ENCODE results near the gene SHROOM2. TPM values are rescaled to one million over a fixed set of nuclear protein-coding genes. Genes with fewer than 3 reads are reported as not detected.

Gene SHROOM2
- polyA plus RNA-seq, 1 donor (not counting 4 experiments of a cell fraction or from before 2014, with no cell fraction given): 3.3 TPM

GRCh38 chrX:9958183-9958582 is 172.0 kb downstream of the SHROOM2 start:
- Histone ChIP-seq H3K4me3 (ENCODE audit: control insufficient read depth in 2 of 3, extremely low read depth in 1 of 3, insufficient read depth in 2 of 3, low read depth in 1 of 3, low read length in 3 of 3) (no peak overlapping the region), H3K4me2 (ENCODE audit: control insufficient read depth, extremely low read depth, insufficient read depth, low read depth, low read length) (no peak overlapping the region), H3K27me3 (ENCODE audit: control insufficient read depth, extremely low read depth, insufficient read depth, low read length) (no peaks in the 10 kb centered on the region), H4K20me1 (ENCODE audit: control insufficient read depth, extremely low read depth, insufficient read depth, low read length) (no peaks in the 10 kb centered on the region), H3K4me1 (ENCODE audit: control insufficient read depth, extremely low read depth, insufficient read depth, low read length) (no peaks in the 10 kb centered on the region), H3K36me3 (ENCODE audit: control insufficient read depth in 2 of 2, extremely low read depth in 1 of 2, insufficient read depth in 2 of 2, low read length in 2 of 2) (no peaks in the 10 kb centered on the region), H2AFZ (ENCODE audit: control insufficient read depth, low read length) (no peak overlapping the region), H3K9me3 (ENCODE audit: control insufficient read depth, low read depth, low read length) (no peaks in the 10 kb centered on the region), H3K9ac (ENCODE audit: control insufficient read depth, extremely low read depth, insufficient read depth, low read length) (no peak overlapping the region), H3K9me1 (ENCODE audit: control insufficient read depth, extremely low read depth, insufficient read depth, low read length) (no peaks in the 10 kb centered on the region), H3K27ac (ENCODE audit: control insufficient read depth, insufficient read depth, low read length) (no peak overlapping the region), H3K79me2 (ENCODE audit: control insufficient read depth, insufficient read depth, low read length) (no peaks in the 10 kb centered on the region)
- DNase-seq (ENCODE audit: low read depth, low spot score) (no peak), FAIRE-seq (no peak)
- TF ChIP-seq, protein P1, sequence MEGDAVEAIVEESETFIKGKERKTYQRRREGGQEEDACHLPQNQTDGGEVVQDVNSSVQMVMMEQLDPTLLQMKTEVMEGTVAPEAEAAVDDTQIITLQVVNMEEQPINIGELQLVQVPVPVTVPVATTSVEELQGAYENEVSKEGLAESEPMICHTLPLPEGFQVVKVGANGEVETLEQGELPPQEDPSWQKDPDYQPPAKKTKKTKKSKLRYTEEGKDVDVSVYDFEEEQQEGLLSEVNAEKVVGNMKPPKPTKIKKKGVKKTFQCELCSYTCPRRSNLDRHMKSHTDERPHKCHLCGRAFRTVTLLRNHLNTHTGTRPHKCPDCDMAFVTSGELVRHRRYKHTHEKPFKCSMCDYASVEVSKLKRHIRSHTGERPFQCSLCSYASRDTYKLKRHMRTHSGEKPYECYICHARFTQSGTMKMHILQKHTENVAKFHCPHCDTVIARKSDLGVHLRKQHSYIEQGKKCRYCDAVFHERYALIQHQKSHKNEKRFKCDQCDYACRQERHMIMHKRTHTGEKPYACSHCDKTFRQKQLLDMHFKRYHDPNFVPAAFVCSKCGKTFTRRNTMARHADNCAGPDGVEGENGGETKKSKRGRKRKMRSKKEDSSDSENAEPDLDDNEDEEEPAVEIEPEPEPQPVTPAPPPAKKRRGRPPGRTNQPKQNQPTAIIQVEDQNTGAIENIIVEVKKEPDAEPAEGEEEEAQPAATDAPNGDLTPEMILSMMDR (optimal IDR thresholded peaks at IDR 0.05 in 1 of 3, IDR thresholded peaks at IDR 0.05 in 1 of 3, conservative IDR thresholded peaks at IDR 0.05 in 1 of 3; ENCODE audit: extremely low read depth in 1 of 3, insufficient read depth in 2 of 3, low read length in 3 of 3): no peak
- TF ChIP-seq EZH2 (IDR thresholded peaks at IDR 0.05; ENCODE audit: low read length): no peak
- dilution Hi-C loops (cut with MboI; ENCODE audit: extremely low pct_ligation_motif_present, low sequenced_read_pairs): no loop called here

DNA sequence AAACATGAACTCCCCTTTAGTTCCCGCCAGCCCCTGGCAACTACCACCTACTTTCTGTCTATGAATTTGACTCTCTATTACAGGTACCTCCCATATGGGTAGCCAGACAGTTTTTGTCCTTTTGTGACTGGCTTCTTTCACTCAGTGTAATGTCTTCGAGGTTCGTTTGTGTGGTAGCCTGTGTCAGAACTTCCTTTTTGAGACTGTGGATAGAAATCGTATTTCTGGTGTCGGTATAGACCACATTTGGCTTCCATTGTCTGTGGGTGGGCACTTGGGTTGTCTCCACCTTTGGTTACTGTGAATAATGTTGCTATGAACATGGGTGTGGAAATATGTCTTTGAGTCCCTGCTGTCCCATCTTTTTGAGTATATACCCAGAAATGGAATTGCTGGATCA is 175.5 kb downstream of the SHROOM2 start:
- no peaks in the 10 kb centered on the region for H3K36me3 ChIP-seq (ENCODE audit: control insufficient read depth in 2 of 2, extremely low read depth in 1 of 2, insufficient read depth in 2 of 2, low read length in 2 of 2)
- H3K9ac ChIP-seq (ENCODE audit: control insufficient read depth, extremely low read depth, insufficient read depth, low read length): no peak overlapping the region
- no peaks in the 10 kb centered on the region for H3K9me3 ChIP-seq (ENCODE audit: control insufficient read depth, low read depth, low read length)
- no peak overlapping the region for H2AFZ ChIP-seq (ENCODE audit: control insufficient read depth, low read length)
- dilution Hi-C loops (cut with MboI; ENCODE audit: extremely low pct_ligation_motif_present, low sequenced_read_pairs): no loop called here
- TF ChIP-seq, protein P1 (optimal IDR thresholded peaks at IDR 0.05 in 1 of 3, IDR thresholded peaks at IDR 0.05 in 1 of 3, conservative IDR thresholded peaks at IDR 0.05 in 1 of 3; ENCODE audit: extremely low read depth in 1 of 3, insufficient read depth in 2 of 3, low read length in 3 of 3): no peak
- TF ChIP-seq EZH2 (IDR thresholded peaks at IDR 0.05; ENCODE audit: low read length): no peak
- H3K79me2 ChIP-seq (ENCODE audit: control insufficient read depth, insufficient read depth, low read length): no peaks in the 10 kb centered on the region
- H3K9me1 ChIP-seq (ENCODE audit: control insufficient read depth, extremely low read depth, insufficient read depth, low read length): no peaks in the 10 kb centered on the region
- no peak for DNase-seq (ENCODE audit: low read depth, low spot score)
- H3K27ac ChIP-seq (ENCODE audit: control insufficient read depth, insufficient read depth, low read length): no peak overlapping the region
- no peak for FAIRE-seq
- H3K27me3 ChIP-seq (ENCODE audit: control insufficient read depth, extremely low read depth, insufficient read depth, low read length): no peaks in the 10 kb centered on the region
- no peaks in the 10 kb centered on the region for H3K4me1 ChIP-seq (ENCODE audit: control insufficient read depth, extremely low read depth, insufficient read depth, low read length)
- no peaks in the 10 kb centered on the region for H4K20me1 ChIP-seq (ENCODE audit: control insufficient read depth, extremely low read depth, insufficient read depth, low read length)
- no peak overlapping the region for H3K4me2 ChIP-seq (ENCODE audit: control insufficient read depth, extremely low read depth, insufficient read depth, low read depth, low read length)
- H3K4me3 ChIP-seq (ENCODE audit: control insufficient read depth in 2 of 3, extremely low read depth in 1 of 3, insufficient read depth in 2 of 3, low read depth in 1 of 3, low read length in 3 of 3): no peak overlapping the region

All from keratinocyte (primary cell).